Naive thymus-derived CD8-positive, alpha-beta T cell (primary cell): ENCODE data around the gene TMEM170B. TPM values are rescaled to one million over a fixed set of nuclear protein-coding genes. Genes with fewer than 3 reads are reported as not detected.
A peak's percentile ranks its signal among the peaks of the same experiment; 100 is the strongest.

ENCODE experiments used
- ATAC-seq, 2 donors: fragments of 150-1000 bp; cut with Tn5 transposase in 1 of 2; sonication (Bioruptor Pico), chemical (Tn5 transposase) in 1 of 2; 1 replicate in 1 of 2; 2 replicates in 1 of 2; pipeline ENCODE4 v1.10.0; 2021; ENCODE audit warnings: mild to moderate bottlenecking in 2 of 2, moderate library complexity in 2 of 2
- POLR2A ChIA-PET: fragments of 350-600 bp; sonication (Branson Sonifier 250); formaldehyde crosslinking; loops from one replicate; lab custom pipeline; 2021; ENCODE audit warnings: antibody characterized with exemption; lab: Charles Lee
- DNase-seq, 10 donors: peaks; one replicate each; pipeline versions ENCODE4 v3.0.0 to v3.0.0-alpha.2; 2020 to 2022
- H3K27ac Mint-ChIP-seq, 10 donors: one replicate each; pipeline ENCODE4 v1.8.0; 2020 to 2022; ENCODE audit warnings: mild to moderate bottlenecking in 10 of 10, mixed read lengths in 10 of 10, moderate library complexity in 4 of 10, inconsistent platforms in 1 of 10
- H3K27me3 Mint-ChIP-seq, 5 donors: one replicate each; pipeline ENCODE4 v1.8.0; 2021 to 2022; ENCODE audit warnings: mixed read lengths in 5 of 5
- H3K36me3 Mint-ChIP-seq, 3 donors: one replicate each; pipeline ENCODE4 v1.8.0; 2020 to 2022; ENCODE audit warnings: mixed read lengths in 3 of 3, mild to moderate bottlenecking in 2 of 3, inconsistent platforms in 1 of 3
- H3K4me1 Mint-ChIP-seq, 4 donors: one replicate each; pipeline ENCODE4 v1.8.0; 2021 to 2022; ENCODE audit warnings: mixed read lengths in 4 of 4
- H3K4me3 Mint-ChIP-seq, 10 donors: one replicate each; pipeline ENCODE4 v1.8.0; 2020 to 2022; ENCODE audit warnings: mild to moderate bottlenecking in 10 of 10, mixed read lengths in 10 of 10, moderate library complexity in 6 of 10, inconsistent platforms in 1 of 10
- H3K9me3 Mint-ChIP-seq, 9 donors: one replicate each; pipeline ENCODE4 v1.8.0; 2020 to 2022; ENCODE audit warnings: mixed read lengths in 9 of 9, mild to moderate bottlenecking in 3 of 9, inconsistent platforms in 1 of 9, moderate library complexity in 1 of 9
- polyA plus RNA-seq, 3 donors: library from polyadenylated mRNA; unstranded; fragments of 300-500 nt; fragmentation: Illumina TruSeq; gene quantifications; one replicate each; pipeline ENCODE4 v1.2.3, GENCODE V29; 2021
- total RNA-seq, 8 experiments: library from RNA in 2 of 8; stranded (reverse) in 2 of 8; gene quantifications; one replicate each; pipeline ENCODE4 v1.2.3 and lab custom pipeline; 2021 to 2026

TMEM170B gene
- total and polyA plus RNA-seq, 5 experiments from 2014 or later, result 0.14 to 4.1 (median 0.30) TPM

GRCh38 chr6:11500008-11500407, 37.5 kb upstream of the TMEM170B start:
- ATAC-seq, result no peak
- H3K4me1 Mint-ChIP-seq, result peaks cover 0 to 13% (median 0%) of the 10 kb centered on the region in 4 donors

DNA sequence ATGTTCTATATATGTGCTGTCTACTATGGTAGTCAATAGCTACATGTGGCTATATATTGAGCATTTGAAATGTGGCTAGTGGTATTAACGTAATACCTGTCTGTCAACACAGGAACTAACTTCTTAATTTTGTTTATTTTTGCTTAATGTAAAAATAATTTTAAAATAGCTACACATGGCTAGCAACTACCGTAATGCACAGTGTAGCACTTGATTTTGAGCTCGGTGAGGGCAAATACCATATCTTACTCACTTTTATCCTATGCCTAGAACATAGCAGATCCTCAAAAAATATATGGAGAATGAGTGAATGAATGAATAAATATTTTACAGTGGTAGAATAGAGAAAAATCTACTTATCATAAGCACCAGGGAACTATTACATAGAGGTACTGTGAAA, 28.1 kb upstream of the TMEM170B start:
- POLR2A ChIA-PET, result no interaction called here
- H3K4me3 Mint-ChIP-seq, result no peak overlapping the region
- peaks cover 0 to 15% (median 0%) of the 10 kb centered on the region in 9 donors for H3K9me3 Mint-ChIP-seq
- DNase-seq (no peak), ATAC-seq (no peak)
- H3K27ac Mint-ChIP-seq, result no peak overlapping the region
- peaks cover 0 to 5% (median 0%) of the 10 kb centered on the region in 3 donors for H3K36me3 Mint-ChIP-seq
- H3K4me1 Mint-ChIP-seq, result peaks cover 0 to 3% (median 0%) of the 10 kb centered on the region in 4 donors
- H3K27me3 Mint-ChIP-seq, result peaks cover 0 to 17% (median 8%) of the 10 kb centered on the region in 5 donors

More at GRCh38 chr6:11500008-11500407, 37.5 kb upstream of the TMEM170B start:
- no peak overlapping the region for H3K27ac Mint-ChIP-seq
- H3K9me3 Mint-ChIP-seq, result peaks cover 0 to 13% (median 0%) of the 10 kb centered on the region in 9 donors
- no peak overlapping the region for H3K4me3 Mint-ChIP-seq
- H3K27me3 Mint-ChIP-seq, result peaks cover 0 to 3% (median 0%) of the 10 kb centered on the region in 5 donors
- POLR2A ChIA-PET, result no interaction called here
- no peaks in the 10 kb centered on the region for H3K36me3 Mint-ChIP-seq
- DNase-seq, result no peak

DNA sequence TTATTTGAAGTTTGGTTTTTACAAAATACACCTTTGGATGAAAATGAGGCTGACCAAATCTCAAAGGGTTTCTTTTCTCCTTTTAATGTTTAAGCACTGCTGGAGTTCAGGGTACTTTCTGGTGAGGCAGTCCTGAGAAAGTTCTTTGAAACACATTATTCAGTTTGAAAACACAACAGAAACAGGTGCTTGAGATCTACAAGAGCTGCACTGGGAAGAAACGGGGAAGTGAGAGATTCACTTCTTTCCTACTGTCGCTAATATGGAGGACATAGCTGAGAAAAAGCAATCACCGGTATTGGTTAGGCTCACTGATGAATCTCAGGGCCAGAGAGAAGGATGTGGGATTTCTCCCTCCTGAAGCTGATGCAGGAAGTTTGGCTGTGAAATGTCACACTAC, 22.9 kb upstream of the TMEM170B start:
- POLR2A ChIA-PET, result no interaction called here
- Mint-ChIP-seq H3K27me3 (peaks cover 3 to 14% (median 7%) of the 10 kb centered on the region in 5 donors), H3K27ac (peak overlapping the region in 1 of 10 donors; percentile 33), H3K36me3 (peaks cover 0 to 10% (median 5%) of the 10 kb centered on the region in 3 donors), H3K9me3 (peaks cover 0 to 35% (median 8%) of the 10 kb centered on the region in 9 donors), H3K4me3 (no peak overlapping the region), H3K4me1 (peaks cover 0 to 16% (median 0%) of the 10 kb centered on the region in 4 donors)
- DNase-seq (no peak), ATAC-seq (no peak)

DNA sequence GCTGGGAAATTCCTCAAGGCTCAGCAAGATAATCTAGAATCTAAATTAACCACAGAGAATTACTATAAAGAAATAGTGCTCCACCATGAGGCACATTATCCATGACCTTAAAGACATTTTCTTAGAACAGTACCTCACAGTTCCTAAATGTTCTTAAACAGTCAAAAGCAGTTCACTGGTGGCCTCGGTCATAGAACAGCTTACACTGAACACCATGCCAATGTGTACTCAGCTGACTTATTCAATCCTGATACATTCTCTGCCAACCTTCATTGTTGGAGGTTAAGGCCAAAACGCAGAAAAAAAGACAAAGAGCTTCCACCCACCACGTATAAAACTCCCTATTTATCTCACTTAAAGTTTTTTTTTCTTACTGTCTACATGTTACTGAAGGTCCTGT, 21.8 kb upstream of the TMEM170B start:
- Mint-ChIP-seq H3K9me3 (peaks cover 0 to 30% (median 8%) of the 10 kb centered on the region in 9 donors), H3K4me3 (no peak overlapping the region), H3K27me3 (peaks cover 3 to 14% (median 9%) of the 10 kb centered on the region in 5 donors), H3K36me3 (peaks cover 0 to 10% (median 0%) of the 10 kb centered on the region in 3 donors), H3K4me1 (peaks cover 0 to 22% (median 0%) of the 10 kb centered on the region in 4 donors), H3K27ac (no peak overlapping the region)
- DNase-seq (no peak), ATAC-seq (no peak)
- POLR2A ChIA-PET, result no interaction called here

DNA sequence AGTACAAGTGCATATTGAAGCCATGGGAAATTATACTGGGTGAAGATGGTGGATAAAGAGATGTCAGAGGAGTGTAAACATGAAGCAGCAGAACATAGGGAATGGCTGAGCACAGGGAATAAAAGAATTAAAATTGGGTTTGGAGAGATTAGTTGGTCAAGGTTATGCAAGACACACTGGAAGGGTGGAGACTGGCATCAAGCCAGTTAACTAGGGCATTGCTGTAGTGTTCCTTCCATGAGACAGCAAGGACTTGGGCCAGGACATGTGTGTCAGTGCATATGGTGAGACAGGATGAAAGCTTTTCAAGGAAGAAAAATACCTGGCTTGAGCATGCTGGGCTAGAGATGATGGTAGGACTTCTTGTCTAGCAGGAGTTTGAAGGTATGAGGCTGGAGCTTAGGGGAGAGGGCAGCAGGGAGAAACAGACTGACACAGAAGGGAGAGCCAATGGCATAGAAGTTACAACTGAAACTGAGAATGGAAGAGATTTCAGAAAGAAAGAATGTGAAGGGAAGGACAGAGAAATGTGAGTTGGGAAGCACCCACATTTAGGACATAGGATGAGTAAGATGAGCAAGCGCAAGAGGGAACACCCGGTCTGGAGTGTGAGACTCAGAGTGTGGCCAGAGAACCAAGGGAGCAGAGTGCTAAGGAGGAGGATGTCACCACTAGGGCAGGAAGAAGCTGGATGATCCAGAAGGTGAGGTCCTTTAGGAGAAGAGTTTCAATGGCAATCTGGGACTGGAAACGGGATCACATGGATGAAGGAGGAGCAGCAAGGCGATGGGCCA, 14.5 kb upstream of the TMEM170B start:
- H3K27me3 Mint-ChIP-seq, result peaks cover 0 to 12% (median 3%) of the 10 kb centered on the region in 5 donors
- no peak overlapping the region for H3K27ac Mint-ChIP-seq
- DNase-seq (no peak), ATAC-seq (no peak)
- H3K36me3 Mint-ChIP-seq, result peaks cover 0 to 6% (median 0%) of the 10 kb centered on the region in 3 donors
- POLR2A ChIA-PET, result no interaction called here
- H3K4me3 Mint-ChIP-seq, result no peak overlapping the region
- peaks cover 0 to 12% (median 4%) of the 10 kb centered on the region in 9 donors for H3K9me3 Mint-ChIP-seq
- peaks cover 0 to 14% (median 0%) of the 10 kb centered on the region in 4 donors for H3K4me1 Mint-ChIP-seq

DNA sequence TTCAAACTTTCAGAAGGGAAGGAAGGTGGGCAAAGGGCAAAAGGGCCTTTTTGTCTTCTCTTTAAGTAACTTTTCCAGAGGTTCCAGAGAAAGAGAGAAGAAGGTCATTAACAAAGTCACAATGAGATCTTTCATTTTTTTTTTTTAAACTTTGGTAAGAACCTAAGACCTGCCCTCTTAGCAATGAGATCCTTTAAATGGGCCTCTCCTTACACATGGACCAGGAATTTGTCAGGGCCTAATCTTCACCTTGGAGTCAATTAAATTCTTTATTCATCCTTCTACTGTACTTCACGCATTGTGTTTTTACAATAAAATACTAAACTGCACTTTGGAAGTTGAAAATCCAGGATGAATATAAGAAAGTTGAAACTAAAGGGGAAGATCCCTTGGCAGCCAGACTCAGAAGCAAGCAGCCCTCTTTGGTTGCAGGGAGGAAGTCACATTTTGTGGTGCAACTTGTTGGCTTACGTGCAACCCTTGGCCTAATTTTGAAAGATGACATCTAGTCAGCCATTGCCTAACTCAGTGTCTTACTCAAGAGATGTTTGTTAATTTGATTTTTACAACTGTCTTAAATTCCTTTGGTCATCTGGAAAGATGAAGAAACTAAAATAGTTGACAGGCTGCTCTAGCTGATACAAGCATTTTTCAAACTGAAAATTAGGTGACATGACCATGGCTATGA, 11.9 kb upstream of the TMEM170B start:
- no peaks in the 10 kb centered on the region for H3K36me3 Mint-ChIP-seq
- peaks cover 10 to 19% (median 11%) of the 10 kb centered on the region in 5 donors for H3K27me3 Mint-ChIP-seq
- no peak overlapping the region for H3K4me3 Mint-ChIP-seq
- no peak overlapping the region for H3K27ac Mint-ChIP-seq
- no peak for ATAC-seq
- no peaks in the 10 kb centered on the region for H3K9me3 Mint-ChIP-seq
- no peak for DNase-seq
- H3K4me1 Mint-ChIP-seq, result peaks cover 0 to 3% (median 0%) of the 10 kb centered on the region in 4 donors
- POLR2A ChIA-PET, result no interaction called here

DNA sequence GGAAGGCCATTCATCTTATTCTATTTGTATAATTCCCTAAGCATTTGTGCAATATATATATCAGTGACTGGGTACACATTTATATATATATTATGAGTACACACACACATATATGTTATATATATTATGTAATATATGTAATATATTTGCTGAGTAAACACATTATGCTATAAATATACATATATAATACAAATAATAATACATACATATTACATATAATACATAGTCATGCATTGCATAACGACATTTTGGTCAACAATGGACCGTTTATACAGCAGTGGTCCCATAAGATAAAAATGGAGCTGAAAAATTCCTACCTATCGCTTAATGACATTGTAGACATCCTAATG, 11.4 kb upstream of the TMEM170B start:
- H3K36me3 Mint-ChIP-seq, result no peaks in the 10 kb centered on the region
- DNase-seq, result no peak
- ATAC-seq, result no peak
- peaks cover 6 to 17% (median 11%) of the 10 kb centered on the region in 5 donors for H3K27me3 Mint-ChIP-seq
- H3K9me3 Mint-ChIP-seq, result no peaks in the 10 kb centered on the region
- no peak overlapping the region for H3K4me3 Mint-ChIP-seq
- POLR2A ChIA-PET, result no interaction called here
- no peaks in the 10 kb centered on the region for H3K4me1 Mint-ChIP-seq
- no peak overlapping the region for H3K27ac Mint-ChIP-seq

- POLR2A ChIA-PET, result no interaction called here
- Mint-ChIP-seq H3K36me3 (no peaks in the 10 kb centered on the region), H3K27ac (no peak overlapping the region), H3K27me3 (peaks cover 6 to 17% (median 14%) of the 10 kb centered on the region in 5 donors), H3K4me3 (no peak overlapping the region), H3K4me1 (no peaks in the 10 kb centered on the region), H3K9me3 (no peaks in the 10 kb centered on the region)
- DNase-seq, result no peak
- no peak for ATAC-seq
Measured at GRCh38 chr6:11527274-11527870, 10.2 kb upstream of the TMEM170B start.

DNA sequence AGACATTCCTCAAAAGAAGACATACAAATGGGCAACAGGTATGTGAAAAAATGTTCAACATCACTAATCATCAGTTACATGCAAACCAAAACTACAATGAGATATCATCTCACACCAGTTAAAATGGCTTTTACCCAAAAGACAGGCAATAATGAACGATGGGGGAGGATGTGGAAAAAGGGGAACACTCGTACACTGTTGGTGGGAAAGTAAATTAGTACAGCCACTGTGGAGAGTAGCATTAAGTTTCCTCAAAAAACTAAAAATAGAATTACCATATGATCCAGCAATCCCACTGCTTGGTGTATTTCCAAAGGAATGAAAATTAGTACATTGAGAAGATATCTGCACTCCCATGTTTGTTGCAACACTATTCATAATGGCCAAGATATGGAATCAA, 8.6 kb upstream of the TMEM170B start:
- Mint-ChIP-seq H3K27ac (no peak overlapping the region), H3K36me3 (no peaks in the 10 kb centered on the region), H3K27me3 (peaks cover 8 to 17% (median 14%) of the 10 kb centered on the region in 5 donors), H3K4me1 (no peaks in the 10 kb centered on the region), H3K4me3 (no peak overlapping the region), H3K9me3 (no peaks in the 10 kb centered on the region)
- DNase-seq (no peak), ATAC-seq (no peak)
- POLR2A ChIA-PET, result no interaction called here

GRCh38 chr6:11532097-11532496, 5.5 kb upstream of the TMEM170B start:
- no peaks in the 10 kb centered on the region for H3K9me3 Mint-ChIP-seq
- POLR2A ChIA-PET, result no interaction called here
- no peak overlapping the region for H3K4me3 Mint-ChIP-seq
- H3K36me3 Mint-ChIP-seq, result no peaks in the 10 kb centered on the region
- no peak for ATAC-seq
- peaks cover 2 to 10% (median 4%) of the 10 kb centered on the region in 4 donors for H3K4me1 Mint-ChIP-seq
- no peak for DNase-seq
- H3K27ac Mint-ChIP-seq, result no peak overlapping the region
- peaks cover 14 to 19% (median 17%) of the 10 kb centered on the region in 5 donors for H3K27me3 Mint-ChIP-seq

DNA sequence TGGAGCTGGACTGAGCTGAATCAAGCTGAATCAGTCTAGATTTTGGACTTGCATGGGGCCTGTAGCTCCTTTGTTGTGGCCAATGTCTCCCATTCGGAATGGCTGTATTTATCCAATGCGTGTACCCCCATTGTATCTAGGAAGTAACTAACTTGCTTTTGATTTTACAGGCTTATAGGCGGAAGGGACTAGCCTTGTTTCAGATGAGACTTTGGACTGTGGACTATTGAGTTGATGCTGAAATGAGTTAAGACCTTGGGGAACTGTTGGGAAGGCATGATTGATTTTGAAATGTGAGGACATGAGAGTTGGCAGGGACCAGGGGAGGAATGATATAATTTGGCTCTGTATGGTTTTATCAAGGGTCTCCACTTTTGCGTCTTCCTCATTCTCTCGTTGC, 3.0 kb upstream of the TMEM170B start:
- H3K27me3 Mint-ChIP-seq, result peaks cover 0 to 11% (median 5%) of the 10 kb centered on the region in 5 donors
- no peak overlapping the region for H3K4me3 Mint-ChIP-seq
- no peak for DNase-seq
- H3K36me3 Mint-ChIP-seq, result no peaks in the 10 kb centered on the region
- POLR2A ChIA-PET, result no interaction called here
- peaks cover 4 to 16% (median 9%) of the 10 kb centered on the region in 4 donors for H3K4me1 Mint-ChIP-seq
- no peaks in the 10 kb centered on the region for H3K9me3 Mint-ChIP-seq
- H3K27ac Mint-ChIP-seq, result no peak overlapping the region
- no peak for ATAC-seq

DNA sequence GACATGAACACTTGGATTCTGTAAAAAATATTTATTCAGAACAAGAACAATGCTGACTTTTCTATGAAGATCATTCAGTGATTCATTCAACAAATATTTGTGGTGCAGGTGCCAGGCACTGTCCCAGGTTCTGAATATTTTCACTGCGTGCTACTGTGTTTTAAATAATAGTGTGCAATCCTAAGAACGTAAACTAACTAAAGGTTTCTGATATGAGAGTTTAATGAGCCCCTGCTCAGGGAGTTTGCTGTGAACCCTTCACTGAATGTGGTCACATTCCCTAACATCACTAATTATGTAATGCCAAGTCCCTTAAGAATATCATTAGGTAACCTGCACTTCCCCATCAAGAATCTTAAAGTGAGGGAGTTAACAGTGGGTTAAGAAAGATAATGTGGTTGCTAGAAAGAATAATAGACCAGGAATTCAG, 1.7 kb upstream of the TMEM170B start:
- Mint-ChIP-seq H3K36me3 (no peaks in the 10 kb centered on the region), H3K27me3 (peaks cover 0 to 11% (median 5%) of the 10 kb centered on the region in 5 donors), H3K4me3 (peak overlapping the region in 7 of 10 donors; percentile 5 to 89 (median 15)), H3K4me1 (peaks cover 7 to 21% (median 13%) of the 10 kb centered on the region in 4 donors), H3K9me3 (no peaks in the 10 kb centered on the region), H3K27ac (peak overlapping the region in 1 of 10 donors; percentile 2)
- DNase-seq (no peak), ATAC-seq (no peak)
- POLR2A ChIA-PET, result no interaction called here
